Endothelial cell of umbilical vein (primary cell): ENCODE measurements around the gene FLACC1. TPM values are rescaled to one million over a fixed set of nuclear protein-coding genes. Genes with fewer than 3 reads are reported as not detected.

ENCODE experiments used
- BruUV-seq: library from RNA; stranded (reverse); fragments of 400-500 nt; replicated peaks from 2 replicates; lab custom pipeline; 2021; lab: Mats Ljungman, UMichigan
- CTCF ChIA-PET: fragments of 300-600, 350-600 bp; sonication (Branson Sonifier 250); formaldehyde crosslinking; loops from one replicate; lab custom pipeline; 2021; ENCODE audit warnings: antibody characterized with exemption, inconsistent platforms; lab: Charles Lee
- POLR2A ChIA-PET: fragments of 300-600, 350-600 bp; sonication (Branson Sonifier 250); formaldehyde crosslinking; loops from one replicate; lab custom pipeline; 2021; ENCODE audit warnings: antibody characterized with exemption, inconsistent platforms; lab: Charles Lee
- DNase-seq: peaks from one replicate; pipeline ENCODE4 v3.0.0-alpha.2; 2011; ENCODE audit warnings: low read depth, low spot score
- FAIRE-seq: peaks from 2 replicates; lab custom pipeline; 2011; peaks lifted over from hg19 to GRCh38; lab: Jason Lieb, UNC
- H2AFZ ChIP-seq: 2 replicates; pipeline ENCODE4 v1.6.0; 2012; ENCODE audit warnings: low read depth, low read length, control low read depth, inconsistent platforms
- H3K27ac ChIP-seq: 2 replicates; pipeline ENCODE4 v1.5.1; 2011; ENCODE audit warnings: low read depth, mild to moderate bottlenecking, control low read depth, low read length, moderate library complexity; ENCODE audit not compliant: insufficient read depth
- H3K27me3 ChIP-seq, 2 experiments: 2 replicates each; pipeline versions ENCODE4 v1.6.0 to v1.6.1; 2011; ENCODE audit warnings: low read length in 2 of 2, mixed read lengths in 1 of 2; ENCODE audit not compliant: control insufficient read depth in 2 of 2, insufficient read depth in 2 of 2
- H3K36me3 ChIP-seq, 2 experiments: 2 replicates in 1 of 2; 3 replicates in 1 of 2; pipeline ENCODE4 v1.5.1; 2011; ENCODE audit warnings: low read length in 2 of 2, mild to moderate bottlenecking in 1 of 2, moderate library complexity in 1 of 2; ENCODE audit not compliant: control insufficient read depth in 2 of 2, insufficient read depth in 2 of 2; ENCODE audit errors: extremely low read depth in 1 of 2
- H3K4me1 ChIP-seq: 3 replicates; pipeline ENCODE4 v1.5.1; 2011; ENCODE audit warnings: mild to moderate bottlenecking, low read length; ENCODE audit not compliant: control insufficient read depth, insufficient read depth; ENCODE audit errors: extremely low read depth
- H3K4me2 ChIP-seq: 2 replicates; pipeline ENCODE4 v1.6.1; 2011; ENCODE audit warnings: low read length, control low read depth, mixed read lengths; ENCODE audit not compliant: insufficient read depth
- H3K4me3 ChIP-seq, 3 experiments: fragments of 200-600 bp in 1 of 3; sonication (generic), shearing (Covaris generic) in 1 of 3; replicated peaks in 1 of 3; 2 replicates each; pipeline ENCODE4 v1.5.1; 2011 to 2016; ENCODE audit warnings: control low read depth in 3 of 3, low read length in 3 of 3, mild to moderate bottlenecking in 2 of 3, inconsistent platforms in 1 of 3, low read depth in 1 of 3, moderate library complexity in 1 of 3; ENCODE audit not compliant: insufficient read depth in 1 of 3
- H3K79me2 ChIP-seq: 2 replicates; pipeline ENCODE4 v1.6.0; 2012; ENCODE audit warnings: low read length, inconsistent platforms; ENCODE audit not compliant: control insufficient read depth, insufficient read depth
- H3K9ac ChIP-seq: replicated peaks from 2 replicates; pipeline ENCODE3; 2011; ENCODE audit warnings: low read length, control low read depth; ENCODE audit not compliant: insufficient read depth; ENCODE audit errors: extremely low read depth
- H3K9me1 ChIP-seq: replicated peaks from 3 replicates; pipeline ENCODE4 v1.6.0; 2011; ENCODE audit warnings: mild to moderate bottlenecking, low read length; ENCODE audit not compliant: control insufficient read depth, insufficient read depth; ENCODE audit errors: extremely low read depth
- H3K9me3 ChIP-seq: replicated peaks from 2 replicates; pipeline ENCODE4 v1.5.1; 2012; ENCODE audit warnings: low read length, inconsistent platforms; ENCODE audit not compliant: control insufficient read depth, insufficient read depth
- H4K20me1 ChIP-seq: replicated peaks from 2 replicates; pipeline ENCODE3; 2011; ENCODE audit warnings: mild to moderate bottlenecking, low read length; ENCODE audit not compliant: control insufficient read depth, insufficient read depth; ENCODE audit errors: extremely low read depth
- CTCF ChIP-seq, 2 donors: IDR thresholded peaks; 1 replicate in 1 of 2; 2 replicates in 1 of 2; pipeline ENCODE4 v1.5.1; 2011; ENCODE audit warnings: low read length in 2 of 2, mild to moderate bottlenecking in 2 of 2, moderate library complexity in 2 of 2, control low read depth in 1 of 2, inconsistent platforms in 1 of 2, low read depth in 1 of 2; ENCODE audit not compliant: insufficient read depth in 1 of 2; ENCODE audit errors: extremely low read depth in 1 of 2
- EZH2 ChIP-seq: IDR thresholded peaks from 2 replicates; pipeline ENCODE4 v1.6.1; 2012; ENCODE audit warnings: borderline replicate concordance, low read depth, mild to moderate bottlenecking, moderate library complexity, low read length, inconsistent platforms; ENCODE audit not compliant: severe bottlenecking
- FOS ChIP-seq: IDR thresholded peaks from 2 replicates; pipeline ENCODE4 v1.6.1; 2011; ENCODE audit warnings: mild to moderate bottlenecking, low read length, moderate library complexity, borderline replicate concordance; ENCODE audit not compliant: insufficient read depth
- GATA2 ChIP-seq: IDR thresholded peaks from 2 replicates; pipeline ENCODE4 v1.7.0; 2011; ENCODE audit warnings: low read depth, mild to moderate bottlenecking, moderate library complexity, mixed read lengths, low read length; ENCODE audit not compliant: insufficient read length, insufficient read depth
- JUN ChIP-seq: IDR thresholded peaks from 2 replicates; pipeline ENCODE4 v1.6.1; 2011; ENCODE audit warnings: borderline replicate concordance, low read depth; ENCODE audit not compliant: insufficient read length, insufficient read depth
- MAX ChIP-seq: IDR thresholded peaks from 2 replicates; pipeline ENCODE4 v1.6.1; 2011; ENCODE audit not compliant: insufficient read depth, insufficient read length
- MYC ChIP-seq: IDR thresholded peaks from one replicate; pipeline ENCODE4 v1.6.1; 2011; ENCODE audit warnings: mild to moderate bottlenecking, low read depth, low read length
- POLR2A ChIP-seq: IDR thresholded peaks from 2 replicates; pipeline ENCODE4 v1.6.1; 2012; ENCODE audit warnings: low read depth, mild to moderate bottlenecking, control low read depth, low read length
- POLR2AphosphoS5 ChIP-seq: IDR thresholded peaks from 2 replicates; pipeline ENCODE4 v1.6.1; 2012; ENCODE audit warnings: low read depth, mild to moderate bottlenecking, control low read depth, low read length, moderate library complexity; ENCODE audit not compliant: insufficient read depth
- dilution Hi-C: fragments of 300-500 bp; cut with MboI; formaldehyde crosslinking; loops from one replicate; pipeline ENCODE4 v1.15.0; 2019; ENCODE audit warnings: low sequenced_read_pairs; ENCODE audit not compliant: extremely low pct_ligation_motif_present
- intact Hi-C: fragments of 100-400 bp; cut with micrococcal nuclease; formaldehyde crosslinking; loops from one replicate; pipeline ENCODE4 v1.10.0; 2022
- polyA plus RNA-seq, 4 experiments: library from polyadenylated mRNA; depleted of rRNA in 3 of 4; stranded (reverse) in 3 of 4; unstranded in 1 of 4; fragments of >200 nt; gene quantifications; 2 replicates each; pipeline versions ENCODE4 v1.2.1 to v1.2.3, GENCODE V29; 2011 to 2012; ENCODE audit warnings: missing spikeins in 1 of 4
- total RNA-seq: library from RNA; stranded (reverse); gene quantifications from 2 replicates; pipeline ENCODE4 v1.2.3, GENCODE V29; 2021

Gene FLACC1
- total and polyA plus RNA-seq, 2 donors (not counting 3 experiments of a cell fraction or from before 2014, with no cell fraction given) = 0.11 to 1.4 TPM

GRCh38 chr2:201244829-201245228 is 112.3 kb downstream of the FLACC1 start:
- ChIA-PET CTCF (no interaction called here), POLR2A (no interaction called here)
- FAIRE-seq = no peak
- Histone ChIP-seq H3K4me1 (no peaks in the 10 kb centered on the region), H3K9ac (no peak overlapping the region), H3K79me2 (no peaks in the 10 kb centered on the region), H2AFZ (no peak overlapping the region), H3K9me3 (no peaks in the 10 kb centered on the region), H3K27me3 (no peaks in the 10 kb centered on the region), H3K36me3 (no peaks in the 10 kb centered on the region), H4K20me1 (no peaks in the 10 kb centered on the region), H3K27ac (no peak overlapping the region), H3K4me3 (no peak overlapping the region), H3K9me1 (no peaks in the 10 kb centered on the region), H3K4me2 (no peak overlapping the region)
- dilution Hi-C loops = no loop called here
- no peak for DNase-seq
- no TSS peak for BruUV-seq
- TF ChIP-seq FOS = no peak
- intact Hi-C loops = no loop called here

GRCh38 chr2:201242571-201243277 is 114.4 kb downstream of the FLACC1 start:
- ChIA-PET CTCF (interaction anchor here (0.8 to 1.9 kb wide), 3 partner anchors 10 to 121 kb away, joined by 3 to 10 read pairs (median 3); no protein-coding TSS in a partner anchor), POLR2A (no interaction called here)
- Histone ChIP-seq H3K27ac (no peak overlapping the region), H3K79me2 (no peaks in the 10 kb centered on the region), H3K9me3 (no peaks in the 10 kb centered on the region), H4K20me1 (no peaks in the 10 kb centered on the region), H3K27me3 (no peaks in the 10 kb centered on the region), H3K4me3 (no peak overlapping the region), H3K9me1 (no peaks in the 10 kb centered on the region), H2AFZ (no peak overlapping the region), H3K4me1 (no peaks in the 10 kb centered on the region), H3K9ac (no peak overlapping the region), H3K36me3 (no peaks in the 10 kb centered on the region), H3K4me2 (no peak overlapping the region)
- FAIRE-seq (no peak), DNase-seq (no peak)
- dilution Hi-C loops = no loop called here
- TF ChIP-seq FOS (no peak), JUN (no peak), EZH2 (no peak), GATA2 (no peak), POLR2A (no peak), MYC (no peak), POLR2AphosphoS5 (no peak), CTCF (IDR thresholded peaks at IDR 0.05; ENCODE audit: extremely low read depth in 1 of 2, insufficient read depth in 1 of 2, low read depth in 1 of 2, low read length in 2 of 2) (no peak), MAX (no peak)
- no TSS peak for BruUV-seq
- intact Hi-C loops = no loop called here
